HG03159 (cell line): ENCODE results near the gene TRPM8.

Experiments used
- ATAC-seq: cut with Tn5 transposase; IDR thresholded peaks from one replicate; pipeline ENCODE4 v1.9.1; 2021; ENCODE audit warnings: mild to moderate bottlenecking, moderate library complexity; ENCODE audit not compliant: unreplicated experiment

The TRPM8 gene

GRCh38 chr2:233999182-233999581 is 82.0 kb downstream of the TRPM8 start:
- no peak for ATAC-seq

- no peak for ATAC-seq
Measured at GRCh38 chr2:234001380-234002160, 84.4 kb downstream of the TRPM8 start.

- ATAC-seq: no peak
Measured at GRCh38 chr2:234002281-234002680, 85.1 kb downstream of the TRPM8 start.

- ATAC-seq: no peak
Measured at GRCh38 chr2:234003972-234004617, 86.9 kb downstream of the TRPM8 start.

- no peak for ATAC-seq
Measured at GRCh38 chr2:234005126-234005525, 88.0 kb downstream of the TRPM8 start.

GRCh38 chr2:234006501-234006900 is 89.3 kb downstream of the TRPM8 start:
- ATAC-seq: no peak

GRCh38 chr2:234014427-234014826 is 97.3 kb downstream of the TRPM8 start:
- ATAC-seq: no peak

GRCh38 chr2:234015861-234016260 is 98.7 kb downstream of the TRPM8 start:
- no peak for ATAC-seq

GRCh38 chr2:234019896-234020295 is 102.7 kb downstream of the TRPM8 start:
- ATAC-seq: no peak

- no peak for ATAC-seq
Measured at GRCh38 chr2:234020332-234020731, 103.2 kb downstream of the TRPM8 start.

GRCh38 chr2:234022424-234022823 is 105.3 kb downstream of the TRPM8 start:
- no peak for ATAC-seq

GRCh38 chr2:234024304-234024703 is 107.1 kb downstream of the TRPM8 start:
- ATAC-seq: no peak

- peak; percentile 87 for ATAC-seq
Measured at GRCh38 chr2:234025466-234025865, 108.3 kb downstream of the TRPM8 start.

GRCh38 chr2:234025891-234026401 is 108.8 kb downstream of the TRPM8 start:
- no peak for ATAC-seq

GRCh38 chr2:234026693-234027254 is 109.6 kb downstream of the TRPM8 start:
- no peak for ATAC-seq

GRCh38 chr2:234027641-234028040 is 110.5 kb downstream of the TRPM8 start:
- no peak for ATAC-seq

GRCh38 chr2:234029150-234029733 is 112.1 kb downstream of the TRPM8 start:
- ATAC-seq: no peak

GRCh38 chr2:234031207-234031606 is 114.0 kb downstream of the TRPM8 start:
- no peak for ATAC-seq

GRCh38 chr2:234032279-234032856 is 115.2 kb downstream of the TRPM8 start:
- ATAC-seq: no peak

- ATAC-seq: no peak
Measured at GRCh38 chr2:234033174-234033573, 116.0 kb downstream of the TRPM8 start.

- ATAC-seq: no peak
Measured at GRCh38 chr2:234033885-234034284, 116.7 kb downstream of the TRPM8 start.
